Body of pancreas (tissue), 4 donors: ENCODE measurements around the gene SLC24A2. TPM values are rescaled to one million over a fixed set of nuclear protein-coding genes. Genes with fewer than 3 reads are reported as not detected.

ENCODE experiments used
- ATAC-seq: fragments of 150-250 bp; one replicate; pipeline ENCODE4 v1.9.1; 2016
- DNase-seq, 4 donors: peaks; one replicate each; pipeline ENCODE4 v3.0.0-alpha.2; 2019
- H3K27ac ChIP-seq, 4 donors: fragments of 200-600 bp; sonication (generic); 1 replicate in 3 of 4; 2 replicates in 1 of 4; pipeline versions ENCODE4 v1.5.1 to v1.6.1; 2016 to 2019; ENCODE audit warnings: mild to moderate bottlenecking in 1 of 4, mixed read lengths in 1 of 4, moderate library complexity in 1 of 4
- H3K27me3 ChIP-seq, 2 donors: fragments of 200-600 bp; sonication (generic); one replicate each; pipeline ENCODE4 v1.6.0; 2016; ENCODE audit warnings: mild to moderate bottlenecking in 1 of 2
- H3K36me3 ChIP-seq, 2 donors: fragments of 200-600 bp; sonication (generic); replicated peaks in 1 of 2; 2 replicates each; pipeline ENCODE4 v1.5.1; 2016; ENCODE audit warnings: low read depth in 2 of 2; ENCODE audit not compliant: insufficient read depth in 1 of 2
- H3K4me1 ChIP-seq: fragments of 200-600 bp; sonication (generic); one replicate; pipeline ENCODE4 v1.6.0; 2016
- H3K4me3 ChIP-seq, 2 donors: fragments of 200-600 bp; sonication (generic); 1 replicate in 1 of 2; 2 replicates in 1 of 2; pipeline ENCODE4 v1.5.1; 2016 to 2019
- H3K9me3 ChIP-seq, 3 donors: fragments of 200-600 bp; sonication (generic); 1 replicate in 2 of 3; 2 replicates in 1 of 3; pipeline ENCODE4 v1.5.1; 2016
- CTCF ChIP-seq, 7 experiments: fragments of 450-650 bp in 4 of 7; fragments of 200-600 bp in 3 of 7; sonication (generic) in 3 of 7; IDR thresholded peaks; one replicate each; pipeline ENCODE4 v1.5.1; 2016 to 2019; ENCODE audit warnings: antibody characterized with exemption in 7 of 7
- POLR2A ChIP-seq, 3 donors: fragments of 450-650 bp; IDR thresholded peaks; one replicate each; pipeline ENCODE4 v1.6.1; 2016; ENCODE audit warnings: antibody characterized with exemption in 3 of 3, mild to moderate bottlenecking in 2 of 3
- WGBS, 2 donors: methylation state at CpG; one replicate each; pipeline ENCODE4 v1.1.5; 2017; 5-methylcytosine and 5-hydroxymethylcytosine counted together
- intact Hi-C: fragments of 100-400 bp; cut with DNase I; formaldehyde crosslinking; loops from one replicate; pipeline ENCODE4 v1.15.1; 2023
- total RNA-seq, 2 donors: library from RNA; depleted of rRNA; stranded (reverse); fragments of >200 nt; gene quantifications; one replicate each; pipeline ENCODE4 v1.1.0, GENCODE V29; 2016

The SLC24A2 gene
- total RNA-seq, 2 donors from 2014 or later, result 0.26 TPM; not detected in 1

DNA sequence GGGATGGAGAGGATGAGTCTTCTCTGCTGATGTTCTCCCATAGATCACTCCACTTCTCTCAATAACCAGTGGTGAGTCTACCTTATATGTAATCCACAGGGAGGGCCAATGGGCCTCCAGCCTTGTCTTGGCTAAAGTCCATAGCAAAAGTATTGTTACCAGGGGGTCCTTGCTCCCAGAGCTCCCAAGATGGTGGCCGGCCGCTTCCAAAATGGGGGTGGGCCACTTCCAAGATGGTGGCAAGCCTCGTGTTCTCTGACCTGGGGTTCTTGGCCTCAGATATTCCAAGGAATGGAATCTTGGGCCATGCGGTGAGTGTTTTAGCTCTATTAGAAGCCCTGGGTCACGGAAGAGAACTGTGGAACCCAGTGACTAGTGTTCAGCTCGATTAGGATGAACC lies 12.0 kb upstream of the SLC24A2 start:
- no peak for ATAC-seq
- intact Hi-C loops, result no loop called here
- no peaks in the 10 kb centered on the region for H3K4me1 ChIP-seq
- no peaks in the 10 kb centered on the region for H3K36me3 ChIP-seq
- no peaks in the 10 kb centered on the region for H3K27me3 ChIP-seq
- 60 to 72% methylated on average over 4 to 6 of the region's 6 CpGs for WGBS, 2 donors
- no peak for DNase-seq
- TF ChIP-seq POLR2A (IDR thresholded peaks at IDR 0.05), result no peak
- no peak for TF ChIP-seq CTCF (IDR thresholded peaks at IDR 0.05)
- no peak overlapping the region for H3K27ac ChIP-seq
- no peak overlapping the region for H3K4me3 ChIP-seq
- no peaks in the 10 kb centered on the region for H3K9me3 ChIP-seq

GRCh38 chr9:19799784-19800183 lies 10.9 kb upstream of the SLC24A2 start:
- TF ChIP-seq CTCF (IDR thresholded peaks at IDR 0.05), result no peak
- no peak for TF ChIP-seq POLR2A (IDR thresholded peaks at IDR 0.05)
- no peaks in the 10 kb centered on the region for H3K27me3 ChIP-seq
- 17 to 26% methylated on average over 3 of the region's 3 CpGs for WGBS, 2 donors
- H3K36me3 ChIP-seq, result no peaks in the 10 kb centered on the region
- H3K4me1 ChIP-seq, result no peaks in the 10 kb centered on the region
- no peak overlapping the region for H3K4me3 ChIP-seq
- no peaks in the 10 kb centered on the region for H3K9me3 ChIP-seq
- DNase-seq (no peak), ATAC-seq (no peak)
- intact Hi-C loops, result no loop called here
- H3K27ac ChIP-seq, result no peak overlapping the region

- no peaks in the 10 kb centered on the region for H3K27me3 ChIP-seq
- 2% methylated on average over 23 to 24 of the region's 24 CpGs for WGBS, 2 donors
- ATAC-seq, result no peak
- TF ChIP-seq POLR2A (IDR thresholded peaks at IDR 0.05) (no peak), CTCF (IDR thresholded peaks at IDR 0.05) (no peak)
- H3K27ac ChIP-seq, result no peak overlapping the region
- no peak overlapping the region for H3K4me3 ChIP-seq
- H3K36me3 ChIP-seq, result no peaks in the 10 kb centered on the region
- DNase-seq, result no peak
- intact Hi-C loops, result no loop called here
- H3K4me1 ChIP-seq, result peaks cover 8% of the 10 kb centered on the region
- H3K9me3 ChIP-seq, result no peaks in the 10 kb centered on the region
Measured at GRCh38 chr9:19788152-19788551, 685 bp downstream of the SLC24A2 start.

DNA sequence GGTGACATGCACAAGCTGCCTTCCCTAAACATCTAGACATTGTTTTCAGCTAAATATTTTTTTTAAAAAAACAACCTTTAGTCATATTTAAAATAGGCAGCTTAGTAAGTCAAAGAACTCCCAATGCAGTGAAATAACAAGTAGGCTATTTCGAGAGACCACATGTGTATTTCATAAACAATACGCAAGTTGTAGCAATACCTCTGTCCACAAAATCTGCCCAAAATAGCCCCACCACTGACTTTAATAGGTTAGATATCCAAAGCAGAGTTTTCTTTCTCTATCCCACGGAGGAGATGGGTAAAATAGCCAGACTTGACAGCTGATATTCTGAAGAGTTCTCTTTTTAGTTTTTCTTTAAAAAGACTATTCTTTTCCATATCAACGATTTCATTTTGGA lies 1.2 kb downstream of the SLC24A2 start:
- 9 to 14% methylated on average over 4 of the region's 4 CpGs for WGBS, 2 donors
- intact Hi-C loops, result no loop called here

More for the DNA sequence above, 1.2 kb downstream of the SLC24A2 start:
- TF ChIP-seq CTCF (IDR thresholded peaks at IDR 0.05) (no peak), POLR2A (IDR thresholded peaks at IDR 0.05) (no peak)
- ATAC-seq (no peak), DNase-seq (no peak)
- Histone ChIP-seq H3K27ac (no peak overlapping the region), H3K27me3 (no peaks in the 10 kb centered on the region), H3K4me3 (no peak overlapping the region), H3K36me3 (no peaks in the 10 kb centered on the region), H3K9me3 (no peaks in the 10 kb centered on the region), H3K4me1 (peaks cover 8% of the 10 kb centered on the region)
